CD4-positive, alpha-beta T cell treated with Interleukin-4 for 1 hour (primary cell): ENCODE results near the gene SNTG2.
"Not testable (repeated sequence)": the region's sequence is repeated elsewhere in the genome, so short reads cannot be mapped to it uniquely, and the experiment has no call there.

Experiments
- DNase-seq, 2 donors: peaks; one replicate each; pipeline ENCODE4 v3.0.0-alpha.2; 2020 to 2022

Gene SNTG2

GRCh38 chr2:1394709-1395408, 444.2 kb downstream of the SNTG2 start:
- no peak for DNase-seq

GRCh38 chr2:1397350-1397749, 446.7 kb downstream of the SNTG2 start:
- DNase-seq = no peak

GRCh38 chr2:1398191-1398590, 447.5 kb downstream of the SNTG2 start:
- DNase-seq = no peak

DNA sequence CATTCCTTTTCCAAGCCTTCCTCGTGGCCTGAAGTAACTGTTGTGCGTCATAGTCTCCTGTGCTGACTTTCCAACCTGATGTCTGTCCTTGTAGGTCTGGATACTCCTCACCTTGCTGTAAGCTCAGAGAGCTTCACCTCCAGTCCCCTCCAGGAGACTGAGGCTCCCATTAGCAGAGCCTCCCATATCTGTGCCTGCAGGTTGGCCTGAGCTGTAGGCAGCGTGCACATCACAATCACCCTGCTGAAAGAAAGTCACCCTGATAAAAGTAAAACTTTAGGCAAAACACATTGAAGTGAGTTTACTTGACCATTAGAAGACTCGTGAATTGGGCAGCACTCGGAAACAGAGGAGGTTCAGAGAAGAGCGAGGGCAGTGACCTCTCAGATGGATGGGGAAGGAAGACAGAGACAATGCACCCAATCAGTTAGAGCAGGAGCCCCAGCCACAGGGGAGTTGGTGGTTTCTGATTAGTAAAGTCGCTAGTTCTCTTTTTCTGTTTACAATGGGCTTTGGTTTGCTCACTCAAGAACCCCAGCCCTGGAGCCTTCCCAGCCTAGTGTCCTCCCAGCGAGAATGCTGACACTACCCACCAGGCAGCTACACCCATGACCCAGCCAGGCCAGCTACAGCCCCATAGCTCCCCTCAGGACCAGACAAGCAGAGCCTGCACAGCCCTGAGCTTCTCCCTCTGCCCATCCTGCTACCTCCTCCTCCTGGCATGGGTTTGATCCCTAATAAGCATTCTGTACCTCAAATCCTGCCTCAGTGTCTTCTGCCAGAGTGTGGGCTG, 450.5 kb downstream of the SNTG2 start:
- no peak for DNase-seq

GRCh38 chr2:1402064-1402463, 451.4 kb downstream of the SNTG2 start:
- no peak for DNase-seq

GRCh38 chr2:1403565-1403964, 452.9 kb downstream of the SNTG2 start:
- no peak for DNase-seq

DNA sequence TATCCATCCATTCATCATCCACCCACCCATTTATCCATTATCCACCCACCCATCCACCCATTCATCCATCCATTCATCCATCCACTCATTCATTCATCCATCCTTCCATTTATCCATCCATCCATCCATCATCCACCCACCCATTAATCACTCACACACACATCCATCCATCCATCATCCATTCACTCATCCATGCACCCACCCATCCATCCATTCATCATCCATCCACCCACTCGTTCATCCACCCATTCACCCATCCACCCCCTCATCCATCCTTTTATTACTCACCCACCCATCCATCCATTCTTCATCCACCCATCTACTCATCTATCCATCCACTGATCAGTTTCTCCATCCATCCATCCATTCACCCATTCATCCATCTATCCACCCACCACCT, 454.5 kb downstream of the SNTG2 start:
- no peak for DNase-seq

GRCh38 chr2:1405967-1406366, 455.3 kb downstream of the SNTG2 start:
- no peak for DNase-seq

- DNase-seq = no peak
Observed at GRCh38 chr2:1406434-1406833, 455.8 kb downstream of the SNTG2 start.

GRCh38 chr2:1407950-1408675, 457.5 kb downstream of the SNTG2 start:
- DNase-seq = no peak

GRCh38 chr2:1413156-1413710, 462.6 kb downstream of the SNTG2 start, which contains the start of gene TPO:
TPO (plus strand) TSS chr2:1413463; CDS start chr2:1414409, 946 bp downstream.
- DNase-seq = no peak

GRCh38 chr2:1414121-1414520, 463.5 kb downstream of the SNTG2 start:
- no peak for DNase-seq

- not testable (repeated sequence) for DNase-seq
Observed at GRCh38 chr2:1414901-1415300, 464.3 kb downstream of the SNTG2 start.

DNA sequence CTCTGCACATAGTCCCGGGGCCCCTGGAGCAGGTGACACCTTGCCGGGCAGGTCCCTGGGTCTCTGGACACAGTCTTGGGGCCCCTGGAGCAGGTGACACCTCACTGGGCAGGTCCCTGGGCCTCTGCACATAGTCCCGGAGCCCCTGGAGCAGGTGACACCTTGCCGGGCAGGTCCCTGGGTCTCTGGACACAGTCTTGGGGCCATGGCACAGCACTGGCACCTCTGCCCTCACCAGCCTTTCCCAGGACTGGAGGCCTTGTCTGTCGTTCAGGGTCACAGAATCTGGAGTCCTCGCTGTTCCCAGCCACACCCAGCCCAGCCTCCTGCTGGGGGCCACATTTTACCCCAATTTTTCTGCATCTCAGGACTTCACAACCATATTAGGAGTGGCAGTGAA, 464.9 kb downstream of the SNTG2 start:
- no peak for DNase-seq
